ENCODE results near the gene ABCB4. TPM values are rescaled to one million over a fixed set of nuclear protein-coding genes. Genes with fewer than 3 reads are reported as not detected.

ABCB4 gene
- 2.0 TPM for total RNA-seq
- polyA plus RNA-seq (ENCODE audit: insufficient read depth, low read depth, low replicate concordance) = 2.0 TPM
- long read RNA-seq, donor 1 = 0 reads
- long read RNA-seq, donor 2 = 0 reads
- long read RNA-seq, donor 3 = 0 reads
- long read RNA-seq, donor 4 = 0 reads
- long read RNA-seq, donor 5 = 0 reads
- long read RNA-seq, donor 6 = 0 reads
- long read RNA-seq, donor 7, partial matches to known transcripts = 4 of 4 reads
- long read RNA-seq, donor 7, other reads (novel, unspliced or antisense) = 0 of 4 reads
- long read RNA-seq, donor 8 = 0 reads
- long read RNA-seq, donor 9 = 0 reads
- long read RNA-seq, donor 10, partial matches to known transcripts = 0 of 1 reads
- long read RNA-seq, donor 10, other reads (novel, unspliced or antisense) = 0 of 1 reads

GRCh38 chr7:87475359-87476178 lies at the start of gene ABCB4:
Gene ABCB4, minus strand, starts transcription at chr7:87475680. Its CDS starts 215 bp downstream, at chr7:87475465.
- Histone ChIP-seq H3K27me3 (ENCODE audit: control insufficient read depth, insufficient read depth, low read length) (no peaks in the 10 kb centered on the region), H3K27ac (ENCODE audit: low read depth in 2 of 2, low read length in 2 of 2) (no peak within 1 kb of the TSS), H3K4me1 (ENCODE audit: control insufficient read depth in 2 of 3, insufficient read depth in 2 of 3, low read depth in 1 of 3, low read length in 3 of 3) (no peaks in the 10 kb centered on the region), H3K4me3 (ENCODE audit: low read length in 3 of 3) (peak within 1 kb of the TSS; percentile 33 to 57 (median 35)), H3K36me3 (ENCODE audit: control insufficient read depth in 2 of 3, insufficient read depth in 3 of 3, low read length in 3 of 3) (no peaks in the 10 kb centered on the region), H3K9ac (ENCODE audit: low read length in 3 of 3) (no peak within 1 kb of the TSS), H3K9me3 (ENCODE audit: control insufficient read depth in 2 of 3, insufficient read depth in 1 of 3, low read length in 3 of 3) (no peaks in the 10 kb centered on the region)
- no peak for TF ChIP-seq CTCF (IDR thresholded peaks at IDR 0.05; ENCODE audit: borderline replicate concordance, extremely low read depth, insufficient read depth)
- DNase-seq = peak; percentile 10 to 74 (median 40)
- FAIRE-seq = no peak
- intact Hi-C loops (cut with DNase I) = no loop called here

- no peak for DNase-seq
- no peaks in the 10 kb centered on the region for H3K27me3 ChIP-seq (ENCODE audit: control insufficient read depth, insufficient read depth, low read length)
- H3K4me1 ChIP-seq (ENCODE audit: control insufficient read depth in 2 of 3, insufficient read depth in 2 of 3, low read depth in 1 of 3, low read length in 3 of 3) = no peaks in the 10 kb centered on the region
- no peaks in the 10 kb centered on the region for H3K9me3 ChIP-seq (ENCODE audit: control insufficient read depth in 2 of 3, insufficient read depth in 1 of 3, low read length in 3 of 3)
- intact Hi-C loops (cut with DNase I) = no loop called here
- no peak for FAIRE-seq
- no peak overlapping the region for H3K4me3 ChIP-seq (ENCODE audit: low read length in 3 of 3)
- H3K27ac ChIP-seq (ENCODE audit: low read depth in 2 of 2, low read length in 2 of 2) = no peak overlapping the region
- H3K36me3 ChIP-seq (ENCODE audit: control insufficient read depth in 2 of 3, insufficient read depth in 3 of 3, low read length in 3 of 3) = peaks cover 0 to 21% (median 4%) of the 10 kb centered on the region in 3 donors
- no peak overlapping the region for H3K9ac ChIP-seq (ENCODE audit: low read length in 3 of 3)
- no peak for TF ChIP-seq CTCF (IDR thresholded peaks at IDR 0.05; ENCODE audit: borderline replicate concordance, extremely low read depth, insufficient read depth)
Measured at GRCh38 chr7:87518735-87519134, 43.3 kb upstream of the ABCB4 start.

- Histone ChIP-seq H3K4me3 (ENCODE audit: low read length in 3 of 3) (no peak overlapping the region), H3K36me3 (ENCODE audit: control insufficient read depth in 2 of 3, insufficient read depth in 3 of 3, low read length in 3 of 3) (peaks cover 0 to 21% (median 4%) of the 10 kb centered on the region in 3 donors), H3K4me1 (ENCODE audit: control insufficient read depth in 2 of 3, insufficient read depth in 2 of 3, low read depth in 1 of 3, low read length in 3 of 3) (no peaks in the 10 kb centered on the region), H3K9me3 (ENCODE audit: control insufficient read depth in 2 of 3, insufficient read depth in 1 of 3, low read length in 3 of 3) (no peaks in the 10 kb centered on the region), H3K27me3 (ENCODE audit: control insufficient read depth, insufficient read depth, low read length) (no peaks in the 10 kb centered on the region), H3K27ac (ENCODE audit: low read depth in 2 of 2, low read length in 2 of 2) (no peak overlapping the region), H3K9ac (ENCODE audit: low read length in 3 of 3) (no peak overlapping the region)
- FAIRE-seq (no peak), DNase-seq (no peak)
- TF ChIP-seq CTCF (IDR thresholded peaks at IDR 0.05; ENCODE audit: borderline replicate concordance, extremely low read depth, insufficient read depth) = no peak
- intact Hi-C loops (cut with DNase I) = no loop called here
Measured at GRCh38 chr7:87517891-87518290, 42.4 kb upstream of the ABCB4 start.
